Esophagus muscularis mucosa (tissue), 4 donors: ENCODE measurements around the gene SHF.

Experiments
- CTCF ChIP-seq, 3 experiments: fragments of 200-600 bp in 2 of 3; fragments of 450-650 bp in 1 of 3; sonication (generic) in 2 of 3; IDR thresholded peaks; one replicate each; pipeline ENCODE4 v1.5.1; 2017 to 2019; ENCODE audit warnings: antibody characterized with exemption in 3 of 3, mild to moderate bottlenecking in 2 of 3, moderate library complexity in 1 of 3
- EP300 ChIP-seq: sonication (generic); formaldehyde crosslinking; IDR thresholded peaks from one replicate; pipeline ENCODE4 v1.6.1; 2017; ENCODE audit warnings: antibody characterized with exemption
- POLR2A ChIP-seq: fragments of 450-650 bp; IDR thresholded peaks from one replicate; pipeline ENCODE4 v1.6.1; 2017; ENCODE audit warnings: antibody characterized with exemption, moderate library complexity, mild to moderate bottlenecking, low read depth
- POLR2AphosphoS5 ChIP-seq, 2 donors: sonication (generic); formaldehyde crosslinking; IDR thresholded peaks; one replicate each; pipeline ENCODE4 v1.6.1; 2017; ENCODE audit warnings: antibody characterized with exemption in 2 of 2

GRCh38 chr15:45230245-45230965 is 42.6 kb upstream of the SHF start:
- TF ChIP-seq CTCF (IDR thresholded peaks at IDR 0.05) = no peak
- no peak for TF ChIP-seq EP300
- TF ChIP-seq POLR2A = no peak
- TF ChIP-seq POLR2AphosphoS5 (IDR thresholded peaks at IDR 0.05) = no peak
